RWPE2 (cell line): ENCODE measurements around the gene VDAC1.

Experiments
- ATAC-seq: fragments of 200-7000 bp; cut with Tn5 transposase; 3 replicates; pipeline ENCODE4 v1.9.1; 2021; ENCODE audit warnings: low read depth
- DNase-seq: peaks from one replicate; pipeline ENCODE4 v3.0.0-alpha.2; 2020; ENCODE audit warnings: low spot score
- H3K27ac ChIP-seq: fragments of 450-650 bp; 2 replicates; pipeline ENCODE4 v1.5.1; 2017; ENCODE audit warnings: mild to moderate bottlenecking; ENCODE audit not compliant: poor library complexity, severe bottlenecking
- H3K27me3 ChIP-seq: fragments of 250-450 bp; sonication (Bioruptor Pico); 2 replicates; pipeline ENCODE4 v1.5.1; 2021; ENCODE audit warnings: mild to moderate bottlenecking, moderate library complexity; ENCODE audit not compliant: insufficient read depth, poor library complexity, severe bottlenecking
- H3K36me3 ChIP-seq: fragments of 250-450 bp; sonication (Bioruptor Pico); 2 replicates; pipeline ENCODE4 v1.5.1; 2020; ENCODE audit warnings: low read depth, mild to moderate bottlenecking, moderate library complexity
- H3K4me1 ChIP-seq: fragments of 250-450 bp; sonication (Bioruptor Pico); 2 replicates; pipeline ENCODE4 v1.5.1; 2021; ENCODE audit warnings: mild to moderate bottlenecking, moderate library complexity; ENCODE audit not compliant: insufficient read depth, poor library complexity, severe bottlenecking
- H3K4me3 ChIP-seq: fragments of 250-450 bp; sonication (Bioruptor Pico); 2 replicates; pipeline ENCODE4 v1.5.1; 2021; ENCODE audit warnings: mild to moderate bottlenecking, moderate library complexity; ENCODE audit not compliant: severe bottlenecking
- H3K9me3 ChIP-seq: fragments of 250-450 bp; sonication (Bioruptor Pico); 2 replicates; pipeline ENCODE4 v1.5.1; 2021; ENCODE audit warnings: mild to moderate bottlenecking, moderate library complexity; ENCODE audit not compliant: severe bottlenecking
- TF ChIP-seq, protein P1 (sequence below): fragments of 450-650 bp; IDR thresholded peaks from one replicate; pipeline ENCODE4 v1.5.1; 2017; ENCODE audit warnings: mild to moderate bottlenecking, moderate library complexity; ENCODE audit not compliant: poor library complexity, severe bottlenecking

Gene VDAC1

DNA sequence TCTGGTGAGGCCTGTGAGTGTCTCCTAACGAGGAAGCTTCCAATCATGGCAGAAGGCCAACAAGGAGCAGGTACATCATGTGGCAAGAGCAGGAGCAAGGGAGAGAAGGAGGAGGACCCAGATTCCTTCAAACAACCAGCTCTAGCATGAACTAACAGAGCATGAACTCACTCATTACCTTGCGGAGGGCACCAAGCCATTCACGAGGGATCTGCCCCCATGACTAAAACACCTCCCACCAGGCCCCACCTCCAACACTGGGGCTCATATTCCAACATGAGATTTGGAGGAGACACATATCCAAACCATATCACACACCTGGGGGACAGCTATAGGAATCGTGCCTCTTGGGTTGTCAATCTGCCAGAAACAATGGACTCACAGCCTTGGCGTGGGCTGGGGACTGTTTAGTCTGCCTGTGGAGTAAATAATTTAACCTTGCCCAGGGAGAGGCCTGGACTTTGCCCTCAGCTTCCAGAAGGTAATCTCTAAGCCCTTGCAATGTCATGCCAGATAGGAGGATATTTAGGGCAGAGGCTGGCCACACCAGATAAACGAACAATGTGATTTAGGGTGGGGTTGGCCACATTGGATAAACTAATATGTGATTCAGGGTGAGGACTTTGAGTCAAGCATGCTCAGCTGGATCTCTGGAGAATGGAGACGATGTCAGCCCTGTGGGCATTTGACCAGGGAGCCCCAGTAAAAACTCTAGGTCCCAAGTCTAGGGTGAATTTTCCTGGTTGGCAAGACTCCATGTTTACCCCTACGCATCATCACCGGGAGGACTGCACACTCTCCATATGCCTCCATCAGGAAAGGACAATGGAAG lies 13.6 kb upstream of the VDAC1 start:
- TF ChIP-seq, protein P1, sequence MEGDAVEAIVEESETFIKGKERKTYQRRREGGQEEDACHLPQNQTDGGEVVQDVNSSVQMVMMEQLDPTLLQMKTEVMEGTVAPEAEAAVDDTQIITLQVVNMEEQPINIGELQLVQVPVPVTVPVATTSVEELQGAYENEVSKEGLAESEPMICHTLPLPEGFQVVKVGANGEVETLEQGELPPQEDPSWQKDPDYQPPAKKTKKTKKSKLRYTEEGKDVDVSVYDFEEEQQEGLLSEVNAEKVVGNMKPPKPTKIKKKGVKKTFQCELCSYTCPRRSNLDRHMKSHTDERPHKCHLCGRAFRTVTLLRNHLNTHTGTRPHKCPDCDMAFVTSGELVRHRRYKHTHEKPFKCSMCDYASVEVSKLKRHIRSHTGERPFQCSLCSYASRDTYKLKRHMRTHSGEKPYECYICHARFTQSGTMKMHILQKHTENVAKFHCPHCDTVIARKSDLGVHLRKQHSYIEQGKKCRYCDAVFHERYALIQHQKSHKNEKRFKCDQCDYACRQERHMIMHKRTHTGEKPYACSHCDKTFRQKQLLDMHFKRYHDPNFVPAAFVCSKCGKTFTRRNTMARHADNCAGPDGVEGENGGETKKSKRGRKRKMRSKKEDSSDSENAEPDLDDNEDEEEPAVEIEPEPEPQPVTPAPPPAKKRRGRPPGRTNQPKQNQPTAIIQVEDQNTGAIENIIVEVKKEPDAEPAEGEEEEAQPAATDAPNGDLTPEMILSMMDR = no peak
- DNase-seq = no peak
- H3K4me3 ChIP-seq = no peak overlapping the region
- no peaks in the 10 kb centered on the region for H3K4me1 ChIP-seq
- no peak; the same call in 2 of the 3 replicates for ATAC-seq
- H3K9me3 ChIP-seq = no peaks in the 10 kb centered on the region
- no peaks in the 10 kb centered on the region for H3K36me3 ChIP-seq
- H3K27ac ChIP-seq = no peak overlapping the region
- H3K27me3 ChIP-seq = no peaks in the 10 kb centered on the region

DNA sequence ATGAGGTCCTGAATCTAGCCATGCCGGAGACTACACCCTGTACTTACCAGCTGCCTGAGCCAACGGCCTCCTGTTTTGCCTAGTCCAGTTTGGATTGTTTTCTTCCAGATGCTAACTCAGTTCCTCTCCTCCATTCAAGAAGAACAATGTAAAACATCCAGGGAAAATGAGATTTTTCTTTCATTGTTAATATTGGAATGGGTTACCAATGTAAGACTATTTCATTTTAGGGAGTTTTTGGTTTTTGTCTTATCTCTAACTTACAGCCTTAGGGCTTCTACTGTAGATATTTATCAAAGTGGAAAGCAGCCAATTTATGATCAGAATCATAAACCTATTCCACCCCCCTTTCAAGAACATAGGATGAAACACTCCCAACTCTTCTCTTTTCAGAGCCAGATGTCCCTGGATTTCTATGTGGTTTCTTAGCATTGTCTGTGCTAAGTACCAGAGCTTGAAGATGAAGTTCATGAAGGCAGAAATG lies 3.5 kb upstream of the VDAC1 start:
- H3K36me3 ChIP-seq = peaks cover 4% of the 10 kb centered on the region
- H3K27ac ChIP-seq = no peak overlapping the region
- H3K9me3 ChIP-seq = no peaks in the 10 kb centered on the region
- TF ChIP-seq, protein P1 = no peak
- no peak overlapping the region for H3K4me3 ChIP-seq
- no peaks in the 10 kb centered on the region for H3K4me1 ChIP-seq
- no peaks in the 10 kb centered on the region for H3K27me3 ChIP-seq
- ATAC-seq (no peak), DNase-seq (no peak)

DNA sequence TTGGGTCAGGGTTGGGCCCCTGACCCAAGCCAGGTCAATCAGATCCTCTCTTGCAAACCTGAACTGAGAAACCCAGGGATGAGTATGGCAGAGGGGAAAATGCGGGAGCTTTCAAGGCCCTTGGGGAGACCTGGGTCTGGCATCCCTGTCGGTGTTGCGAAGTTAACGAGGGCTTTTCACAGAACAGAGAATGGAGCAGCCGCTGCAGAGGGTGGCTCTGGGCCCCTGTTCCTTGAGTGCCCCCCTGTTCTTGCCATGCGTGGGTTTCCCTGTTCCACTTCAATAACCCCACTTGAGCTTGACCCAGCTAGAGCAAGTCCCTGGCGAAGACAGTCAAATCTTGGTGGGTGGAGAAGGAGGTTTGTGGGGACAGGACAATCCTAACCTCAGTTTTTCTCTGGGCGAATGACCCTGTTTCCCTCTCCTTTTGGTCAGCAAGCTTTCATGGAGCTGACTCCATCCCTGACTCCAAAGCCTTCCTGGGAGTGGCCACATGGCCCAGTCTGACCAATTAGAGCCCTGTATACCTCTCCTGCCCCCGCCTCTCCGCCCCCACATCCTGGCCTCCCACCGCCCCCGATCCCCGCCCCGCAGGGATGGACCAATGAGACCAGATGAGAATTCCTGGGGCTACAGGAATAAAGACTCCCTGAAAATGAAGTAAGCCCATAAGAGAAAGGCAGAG lies 2.9 kb upstream of the VDAC1 start:
- no peaks in the 10 kb centered on the region for H3K27me3 ChIP-seq
- H3K4me3 ChIP-seq = no peak overlapping the region
- peaks cover under 1% of the 10 kb centered on the region for H3K4me1 ChIP-seq
- no peaks in the 10 kb centered on the region for H3K9me3 ChIP-seq
- H3K36me3 ChIP-seq = peaks cover 10% of the 10 kb centered on the region
- TF ChIP-seq, protein P1 = no peak
- no peak for DNase-seq
- no peak overlapping the region for H3K27ac ChIP-seq
- ATAC-seq = no peak

DNA sequence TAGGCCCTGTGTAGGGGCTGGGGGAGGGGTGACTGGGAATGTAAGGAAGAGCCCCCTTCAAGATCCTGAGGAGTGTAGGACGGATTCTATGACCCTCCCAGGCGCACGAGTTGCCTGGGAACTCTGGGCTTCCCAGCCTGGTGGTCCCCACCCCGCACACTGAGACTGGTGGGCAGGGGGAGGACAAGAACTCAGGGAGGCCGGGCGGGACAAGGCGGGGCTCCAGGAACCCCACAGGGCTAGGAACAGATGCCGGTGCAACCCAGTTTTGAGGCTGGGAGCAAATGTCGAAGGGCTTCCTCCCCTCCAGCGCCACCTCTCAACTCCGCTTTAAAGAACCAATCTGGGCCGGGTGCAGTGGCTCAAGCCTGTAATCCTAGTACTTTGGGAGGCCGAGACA lies 1.3 kb upstream of the VDAC1 start:
- Histone ChIP-seq H3K9me3 (no peaks in the 10 kb centered on the region), H3K36me3 (peaks cover 26% of the 10 kb centered on the region), H3K27ac (no peak overlapping the region), H3K4me3 (no peak overlapping the region), H3K4me1 (peaks cover 5% of the 10 kb centered on the region), H3K27me3 (no peaks in the 10 kb centered on the region)
- TF ChIP-seq, protein P1 = no peak
- ATAC-seq (no peak), DNase-seq (no peak)
